CD4-positive, alpha-beta T cell treated with Interferon gamma for 1 hour (primary cell): ENCODE measurements around the gene DCHS1.

Source experiments
- DNase-seq: peaks from one replicate; pipeline ENCODE4 v3.0.0-alpha.2; 2020

DCHS1 gene

GRCh38 chr11:6670202-6670830, 14.7 kb upstream of the DCHS1 start:
- DNase-seq = no peak

GRCh38 chr11:6667733-6668374, 12.2 kb upstream of the DCHS1 start:
- DNase-seq = peak; percentile 47

- no peak for DNase-seq
Measured at GRCh38 chr11:6666302-6667183, 10.9 kb upstream of the DCHS1 start.

GRCh38 chr11:6664551-6664950, 8.9 kb upstream of the DCHS1 start:
- DNase-seq = no peak

- no peak for DNase-seq
Measured at GRCh38 chr11:6663794-6664469, 8.3 kb upstream of the DCHS1 start.

GRCh38 chr11:6660712-6661111, 5.1 kb upstream of the DCHS1 start:
- no peak for DNase-seq

GRCh38 chr11:6658647-6659046, 3.0 kb upstream of the DCHS1 start:
- DNase-seq = no peak

GRCh38 chr11:6657346-6657745, 1.7 kb upstream of the DCHS1 start:
- DNase-seq = no peak

- DNase-seq = no peak
Measured at GRCh38 chr11:6656936-6657335, 1.3 kb upstream of the DCHS1 start.

GRCh38 chr11:6656584-6656915, 941 bp upstream of the DCHS1 start:
- no peak for DNase-seq

GRCh38 chr11:6655020-6655789, 404 bp downstream of the DCHS1 start:
- peak; percentile 25 for DNase-seq

GRCh38 chr11:6654281-6655019, 1.2 kb downstream of the DCHS1 start:
- no peak for DNase-seq

- no peak for DNase-seq
Measured at GRCh38 chr11:6653656-6654055, 2.0 kb downstream of the DCHS1 start.

GRCh38 chr11:6653097-6653496, 2.5 kb downstream of the DCHS1 start:
- no peak for DNase-seq

- no peak for DNase-seq
Measured at GRCh38 chr11:6652182-6652581, 3.4 kb downstream of the DCHS1 start.

- DNase-seq = no peak
Measured at GRCh38 chr11:6650980-6651379, 4.6 kb downstream of the DCHS1 start.

- no peak for DNase-seq
Measured at GRCh38 chr11:6650104-6650503, 5.5 kb downstream of the DCHS1 start.

GRCh38 chr11:6648501-6648900, 7.1 kb downstream of the DCHS1 start:
- DNase-seq = no peak

GRCh38 chr11:6647836-6648235, 7.8 kb downstream of the DCHS1 start:
- no peak for DNase-seq

GRCh38 chr11:6646918-6647679, 8.5 kb downstream of the DCHS1 start:
- peak; percentile 45 for DNase-seq

GRCh38 chr11:6646576-6646917, 9.1 kb downstream of the DCHS1 start:
- peak; percentile 14 for DNase-seq
